Peyer's patch (tissue), 4 donors: ENCODE measurements around the gene EMILIN3. TPM values are rescaled to one million over a fixed set of nuclear protein-coding genes. Genes with fewer than 3 reads are reported as not detected.

Source experiments
- DNase-seq, 3 donors: peaks; one replicate each; pipeline ENCODE4 v3.0.0-alpha.2; 2017 to 2019
- H3K27ac ChIP-seq, 4 donors: fragments of 200-600 bp; sonication (generic); one replicate each; pipeline ENCODE4 v1.5.1; 2016 to 2019
- H3K27me3 ChIP-seq, 2 donors: fragments of 200-600 bp; sonication (generic); one replicate each; pipeline ENCODE4 v1.5.1; 2019
- H3K36me3 ChIP-seq, 3 donors: fragments of 200-600 bp; sonication (generic); one replicate each; pipeline ENCODE4 v1.5.1; 2016 to 2019
- H3K4me1 ChIP-seq, 4 donors: fragments of 200-600 bp; sonication (generic); one replicate each; pipeline ENCODE4 v1.5.1; 2016 to 2019
- H3K4me3 ChIP-seq, 4 donors: fragments of 200-600 bp; sonication (generic); 1 replicate in 3 of 4; 2 replicates in 1 of 4; pipeline ENCODE4 v1.5.1; 2016 to 2019; ENCODE audit warnings: mild to moderate bottlenecking in 1 of 4
- H3K9me3 ChIP-seq, 4 donors: fragments of 200-600 bp; sonication (generic); one replicate each; pipeline ENCODE4 v1.5.1; 2016 to 2019; ENCODE audit warnings: mild to moderate bottlenecking in 1 of 4
- CTCF ChIP-seq, 6 experiments: fragments of 450-650 bp in 4 of 6; fragments of 200-600 bp in 2 of 6; sonication (generic) in 1 of 6; IDR thresholded peaks; one replicate each; pipeline ENCODE4 v1.5.1; 2017 to 2019; ENCODE audit warnings: antibody characterized with exemption in 6 of 6, mild to moderate bottlenecking in 3 of 6, moderate library complexity in 1 of 6
- POLR2A ChIP-seq, 2 donors: fragments of 450-650 bp; IDR thresholded peaks; one replicate each; pipeline ENCODE4 v1.5.1; 2017; ENCODE audit warnings: antibody characterized with exemption in 2 of 2, mild to moderate bottlenecking in 2 of 2, moderate library complexity in 2 of 2
- total RNA-seq, 4 donors: library from RNA; depleted of rRNA; stranded (reverse); fragments of >200 nt; gene quantifications; one replicate each; pipeline ENCODE4 v1.1.0, GENCODE V29; 2016

EMILIN3 gene
- total RNA-seq, 4 donors from 2014 or later: 0.66 TPM; not detected in 3

GRCh38 chr20:41342474-41343464 lies 23.8 kb downstream of the EMILIN3 start:
- no peaks in the 10 kb centered on the region for H3K9me3 ChIP-seq
- H3K27ac ChIP-seq: peak overlapping the region in 1 of 4 donors; percentile 98
- peaks cover 0 to 27% (median 4%) of the 10 kb centered on the region in 4 donors for H3K4me1 ChIP-seq
- no peak for DNase-seq
- H3K27me3 ChIP-seq: no peaks in the 10 kb centered on the region
- peaks cover 0 to 9% (median 0%) of the 10 kb centered on the region in 3 donors for H3K36me3 ChIP-seq
- peak overlapping the region in 2 of 4 donors; percentile 14 to 54 for H3K4me3 ChIP-seq
- TF ChIP-seq CTCF (IDR thresholded peaks at IDR 0.05) (no peak), POLR2A (IDR thresholded peaks at IDR 0.05) (no peak)

- TF ChIP-seq POLR2A (IDR thresholded peaks at IDR 0.05) (peak; percentile 90), CTCF (IDR thresholded peaks at IDR 0.05) (peak in 1 of 6 experiments; percentile 51)
- peak within 1 kb of the TSS; percentile 27 to 98 (median 86) for H3K27ac ChIP-seq
- peaks cover 0 to 27% (median 4%) of the 10 kb centered on the region in 4 donors for H3K4me1 ChIP-seq
- DNase-seq: peak; percentile 55 to 97 (median 92)
- peak within 1 kb of the TSS; percentile 28 to 59 (median 42) for H3K4me3 ChIP-seq
- peaks cover 0 to under 1% (median 0%) of the 10 kb centered on the region in 3 donors for H3K36me3 ChIP-seq
- no peaks in the 10 kb centered on the region for H3K27me3 ChIP-seq
- no peaks in the 10 kb centered on the region for H3K9me3 ChIP-seq
These were observed 26.1 kb downstream of the EMILIN3 start, which contains the start of gene LPIN3 for GRCh38 chr20:41340327-41341055. Gene LPIN3 (plus strand): TSS chr20:41340821. CDS start chr20:41345804, 4,983 bp downstream.

- no peaks in the 10 kb centered on the region for H3K27me3 ChIP-seq
- H3K4me3 ChIP-seq: peak overlapping the region in 3 of 4 donors; percentile 28 to 59 (median 54)
These were observed 26.7 kb downstream of the EMILIN3 start for GRCh38 chr20:41339957-41340326.

GRCh38 chr20:41336711-41337492 lies 29.7 kb downstream of the EMILIN3 start:
- Histone ChIP-seq H3K36me3 (no peaks in the 10 kb centered on the region), H3K27ac (no peak overlapping the region), H3K4me3 (no peak overlapping the region), H3K9me3 (no peaks in the 10 kb centered on the region), H3K27me3 (no peaks in the 10 kb centered on the region), H3K4me1 (peaks cover 0 to 14% (median 4%) of the 10 kb centered on the region in 4 donors)
- TF ChIP-seq POLR2A (IDR thresholded peaks at IDR 0.05): no peak
- no peak for TF ChIP-seq CTCF (IDR thresholded peaks at IDR 0.05)
- no peak for DNase-seq

More at GRCh38 chr20:41339957-41340326, 26.7 kb downstream of the EMILIN3 start:
- DNase-seq: peak; percentile 78 to 98 (median 96)
- Histone ChIP-seq H3K27ac (peak overlapping the region in 3 of 4 donors; percentile 78 to 98 (median 94)), H3K4me1 (peaks cover 0 to 27% (median 4%) of the 10 kb centered on the region in 4 donors), H3K36me3 (no peaks in the 10 kb centered on the region), H3K9me3 (no peaks in the 10 kb centered on the region)
- peak in 1 of 2 donors; percentile 8 for TF ChIP-seq POLR2A (IDR thresholded peaks at IDR 0.05)
- TF ChIP-seq CTCF (IDR thresholded peaks at IDR 0.05): peak; percentile 94 to 100 (median 100)

GRCh38 chr20:41335591-41335990 lies 31.0 kb downstream of the EMILIN3 start:
- no peak for DNase-seq
- Histone ChIP-seq H3K27me3 (no peaks in the 10 kb centered on the region), H3K4me3 (no peak overlapping the region), H3K36me3 (no peaks in the 10 kb centered on the region), H3K27ac (peak overlapping the region in 1 of 4 donors; percentile 81), H3K4me1 (peaks cover 0 to 12% (median 4%) of the 10 kb centered on the region in 4 donors), H3K9me3 (no peaks in the 10 kb centered on the region)
- TF ChIP-seq CTCF (IDR thresholded peaks at IDR 0.05) (no peak), POLR2A (IDR thresholded peaks at IDR 0.05) (no peak)
